Mucosa of stomach (tissue), 1 donor: ENCODE measurements around the gene PTPRM.

ENCODE experiments used
- H3K27me3 ChIP-seq: one replicate; pipeline ENCODE4 v1.7.0; 2013; ENCODE audit warnings: mild to moderate bottlenecking, low read length; ENCODE audit not compliant: control insufficient read depth, insufficient read depth
- H3K36me3 ChIP-seq: one replicate; pipeline ENCODE4 v1.7.0; 2013; ENCODE audit warnings: low read length; ENCODE audit not compliant: control insufficient read depth, insufficient read depth
- H3K4me1 ChIP-seq: one replicate; pipeline ENCODE4 v1.7.0; 2013; ENCODE audit warnings: mild to moderate bottlenecking, low read length; ENCODE audit not compliant: control insufficient read depth, insufficient read depth
- H3K4me3 ChIP-seq: one replicate; pipeline ENCODE4 v1.7.0; 2013; ENCODE audit warnings: low read length
- H3K9ac ChIP-seq: one replicate; pipeline ENCODE4 v1.7.0; 2013; ENCODE audit warnings: mild to moderate bottlenecking, low read length, moderate library complexity
- H3K9me3 ChIP-seq: one replicate; pipeline ENCODE4 v1.7.0; 2013; ENCODE audit warnings: mild to moderate bottlenecking, low read length, moderate library complexity; ENCODE audit not compliant: control insufficient read depth
- donor health status: Pancreatic carcinoma.

The PTPRM gene

DNA sequence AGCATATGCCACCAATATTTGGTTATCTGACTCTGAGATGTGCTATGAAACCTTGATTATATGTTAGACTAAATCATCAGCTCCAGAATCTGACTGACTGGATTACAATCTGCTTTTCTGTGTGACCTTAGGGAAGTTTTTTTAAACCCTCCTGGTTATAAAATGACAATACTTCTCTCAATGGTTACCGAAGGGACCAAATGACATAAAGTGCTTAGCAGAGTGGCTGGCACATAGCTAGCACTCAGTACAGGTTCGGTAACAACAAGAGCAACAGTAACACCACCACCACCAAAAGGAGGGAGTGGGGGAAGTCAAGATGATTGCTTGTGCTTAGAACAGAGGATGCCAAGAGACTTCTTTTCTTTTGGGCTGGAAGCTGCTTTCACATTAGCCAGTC is 306.2 kb downstream of the PTPRM start:
- Histone ChIP-seq H3K27me3 (no peaks in the 10 kb centered on the region), H3K4me3 (no peak overlapping the region), H3K4me1 (peaks cover 2% of the 10 kb centered on the region), H3K9ac (no peak overlapping the region), H3K9me3 (no peaks in the 10 kb centered on the region), H3K36me3 (no peaks in the 10 kb centered on the region)

- Histone ChIP-seq H3K9ac (no peak overlapping the region), H3K27me3 (no peaks in the 10 kb centered on the region), H3K9me3 (no peaks in the 10 kb centered on the region), H3K4me3 (no peak overlapping the region), H3K4me1 (peaks cover 12% of the 10 kb centered on the region), H3K36me3 (no peaks in the 10 kb centered on the region)
These were observed 309.4 kb downstream of the PTPRM start for GRCh38 chr18:7876354-7877104.

GRCh38 chr18:7877609-7878008 is 310.5 kb downstream of the PTPRM start:
- Histone ChIP-seq H3K4me3 (no peak overlapping the region), H3K9me3 (no peaks in the 10 kb centered on the region), H3K9ac (no peak overlapping the region), H3K4me1 (peaks cover 12% of the 10 kb centered on the region), H3K27me3 (no peaks in the 10 kb centered on the region), H3K36me3 (no peaks in the 10 kb centered on the region)

GRCh38 chr18:7878265-7879211 is 311.4 kb downstream of the PTPRM start:
- Histone ChIP-seq H3K4me1 (peaks cover 12% of the 10 kb centered on the region), H3K9ac (no peak overlapping the region), H3K27me3 (no peaks in the 10 kb centered on the region), H3K36me3 (no peaks in the 10 kb centered on the region), H3K9me3 (no peaks in the 10 kb centered on the region), H3K4me3 (no peak overlapping the region)

GRCh38 chr18:7879717-7880116 is 312.6 kb downstream of the PTPRM start:
- H3K4me1 ChIP-seq: peaks cover 12% of the 10 kb centered on the region
- no peaks in the 10 kb centered on the region for H3K36me3 ChIP-seq
- H3K4me3 ChIP-seq: no peak overlapping the region
- no peak overlapping the region for H3K9ac ChIP-seq
- H3K9me3 ChIP-seq: no peaks in the 10 kb centered on the region
- no peaks in the 10 kb centered on the region for H3K27me3 ChIP-seq

DNA sequence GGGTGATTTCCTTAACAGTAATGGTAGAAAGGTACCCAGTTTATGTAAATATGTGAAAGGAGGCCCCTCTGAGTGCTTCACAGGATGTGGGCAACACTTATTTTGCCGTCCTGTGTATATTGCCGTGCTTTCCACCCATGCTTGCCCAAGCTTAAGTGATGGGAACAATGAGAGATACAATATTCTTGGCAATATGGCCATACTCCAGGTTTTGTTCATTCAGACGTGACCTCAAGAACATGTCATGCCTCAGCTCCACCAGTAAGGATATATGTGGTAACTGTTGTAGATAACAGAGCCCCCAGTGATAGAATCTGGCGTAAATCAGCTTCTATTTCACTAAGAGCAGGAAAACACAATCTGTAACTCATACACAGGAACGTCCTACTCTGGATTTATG is 318.7 kb downstream of the PTPRM start:
- Histone ChIP-seq H3K4me3 (no peak overlapping the region), H3K36me3 (no peaks in the 10 kb centered on the region), H3K9me3 (no peaks in the 10 kb centered on the region), H3K9ac (no peak overlapping the region), H3K27me3 (no peaks in the 10 kb centered on the region), H3K4me1 (no peaks in the 10 kb centered on the region)

DNA sequence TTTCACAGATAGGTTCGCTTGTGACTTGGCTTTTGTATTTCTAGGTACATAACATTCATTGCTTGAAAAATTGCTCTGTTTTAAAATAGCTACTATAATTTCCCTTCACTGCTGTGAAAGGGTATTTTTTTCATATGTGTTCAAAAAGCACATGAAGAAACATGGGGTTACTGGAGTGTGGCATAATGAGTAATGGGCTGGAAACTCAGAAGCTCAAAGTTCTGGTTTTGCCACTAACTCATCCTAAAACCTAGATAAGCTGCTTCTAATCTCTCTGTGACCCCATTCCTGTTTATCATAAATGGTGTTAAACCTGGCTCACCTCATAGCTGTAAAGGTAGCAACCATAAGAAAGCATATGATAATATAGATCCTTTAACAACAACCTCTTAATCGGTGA is 319.3 kb downstream of the PTPRM start:
- Histone ChIP-seq H3K9ac (no peak overlapping the region), H3K36me3 (no peaks in the 10 kb centered on the region), H3K4me3 (no peak overlapping the region), H3K9me3 (no peaks in the 10 kb centered on the region), H3K4me1 (no peaks in the 10 kb centered on the region), H3K27me3 (no peaks in the 10 kb centered on the region)

DNA sequence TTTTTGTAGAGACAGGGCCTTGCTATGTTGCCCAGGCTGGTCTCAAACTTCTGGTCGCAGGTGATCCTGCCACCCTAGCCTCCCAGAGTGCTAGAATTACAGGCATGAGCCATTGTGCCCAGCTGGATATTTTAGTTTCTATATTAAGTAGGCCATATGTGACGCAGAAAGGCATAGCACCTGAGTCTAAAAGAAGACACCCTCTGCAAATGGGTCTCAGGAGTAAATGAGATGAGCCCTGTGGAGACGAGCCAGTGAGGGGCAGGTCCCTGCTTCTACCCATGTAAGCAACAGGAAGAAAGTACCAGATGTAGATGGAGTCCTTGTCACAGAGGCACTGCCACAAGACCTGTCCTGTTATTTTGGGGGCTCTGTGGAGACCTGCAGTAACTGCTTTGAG is 322.4 kb downstream of the PTPRM start:
- Histone ChIP-seq H3K36me3 (no peaks in the 10 kb centered on the region), H3K9ac (no peak overlapping the region), H3K4me3 (no peak overlapping the region), H3K4me1 (no peaks in the 10 kb centered on the region), H3K27me3 (no peaks in the 10 kb centered on the region), H3K9me3 (no peaks in the 10 kb centered on the region)

- H3K4me3 ChIP-seq: no peak overlapping the region
- no peaks in the 10 kb centered on the region for H3K9me3 ChIP-seq
- no peaks in the 10 kb centered on the region for H3K27me3 ChIP-seq
These were observed 323.0 kb downstream of the PTPRM start for GRCh38 chr18:7890075-7890474.

DNA sequence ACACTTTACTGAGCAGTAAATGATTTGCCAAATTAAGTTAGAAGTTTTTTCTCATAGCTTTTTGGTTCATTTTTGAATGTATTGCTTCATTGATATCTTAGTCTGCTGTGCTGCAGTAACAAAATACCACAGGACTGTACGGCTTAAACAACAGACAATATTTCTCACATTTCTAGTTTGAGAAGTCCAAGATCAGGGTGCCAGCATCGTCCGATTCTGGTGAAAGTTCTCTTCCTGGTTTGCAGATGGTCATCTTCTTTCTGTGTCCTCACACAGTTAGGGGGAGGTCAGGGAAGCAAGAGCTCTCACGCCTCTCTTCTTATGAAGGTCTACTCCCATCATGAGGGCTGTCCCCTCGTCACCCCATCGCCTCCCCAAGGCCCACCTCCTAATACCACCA is 325.4 kb downstream of the PTPRM start:
- H3K36me3 ChIP-seq: no peaks in the 10 kb centered on the region
- no peaks in the 10 kb centered on the region for H3K27me3 ChIP-seq

More at GRCh38 chr18:7890075-7890474, 323.0 kb downstream of the PTPRM start:
- Histone ChIP-seq H3K36me3 (no peaks in the 10 kb centered on the region), H3K9ac (no peak overlapping the region), H3K4me1 (no peaks in the 10 kb centered on the region)

DNA sequence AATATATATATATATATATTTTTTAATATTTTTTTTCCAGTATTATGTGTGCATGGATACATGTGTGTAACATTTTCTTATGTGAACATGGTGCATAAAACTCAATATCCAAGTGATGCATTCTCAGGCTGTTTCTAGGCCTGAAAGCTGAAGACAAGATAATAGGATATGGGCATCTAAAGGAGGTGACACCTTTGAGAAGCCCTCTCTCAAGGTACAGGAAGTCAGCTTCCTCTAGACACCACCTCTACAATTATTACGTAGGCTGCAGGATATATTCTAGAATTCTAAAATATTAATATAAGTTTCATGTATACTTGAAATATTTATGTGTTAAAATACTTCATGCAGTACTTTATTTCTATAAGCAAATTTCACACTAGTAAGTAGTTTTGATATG is 327.5 kb downstream of the PTPRM start:
- no peak overlapping the region for H3K4me3 ChIP-seq
- no peaks in the 10 kb centered on the region for H3K4me1 ChIP-seq
- H3K27me3 ChIP-seq: no peaks in the 10 kb centered on the region
- no peak overlapping the region for H3K9ac ChIP-seq
- H3K36me3 ChIP-seq: no peaks in the 10 kb centered on the region
- H3K9me3 ChIP-seq: no peaks in the 10 kb centered on the region

More for the DNA sequence above, 325.4 kb downstream of the PTPRM start:
- no peak overlapping the region for H3K4me3 ChIP-seq
- H3K4me1 ChIP-seq: no peaks in the 10 kb centered on the region
- no peaks in the 10 kb centered on the region for H3K9me3 ChIP-seq
- no peak overlapping the region for H3K9ac ChIP-seq

- no peak overlapping the region for H3K4me3 ChIP-seq
- H3K9ac ChIP-seq: no peak overlapping the region
- no peaks in the 10 kb centered on the region for H3K4me1 ChIP-seq
- no peaks in the 10 kb centered on the region for H3K9me3 ChIP-seq
- no peaks in the 10 kb centered on the region for H3K36me3 ChIP-seq
- no peaks in the 10 kb centered on the region for H3K27me3 ChIP-seq
These were observed 328.2 kb downstream of the PTPRM start for GRCh38 chr18:7895346-7895745.
